IPS-18c (cell line): Measurements from ENCODE around the gene ANKEF1.

ENCODE experiments used
- H3K4me3 ChIP-seq: 2 replicates; pipeline ENCODE4 v1.7.0; 2013; ENCODE audit warnings: low read depth, mild to moderate bottlenecking, low read length, moderate library complexity; ENCODE audit not compliant: insufficient read depth
- H3K9me3 ChIP-seq: one replicate; pipeline ENCODE4 v1.6.1; 2013; ENCODE audit warnings: mild to moderate bottlenecking, low read length, moderate library complexity; ENCODE audit not compliant: control insufficient read depth, insufficient read depth

The ANKEF1 gene

DNA sequence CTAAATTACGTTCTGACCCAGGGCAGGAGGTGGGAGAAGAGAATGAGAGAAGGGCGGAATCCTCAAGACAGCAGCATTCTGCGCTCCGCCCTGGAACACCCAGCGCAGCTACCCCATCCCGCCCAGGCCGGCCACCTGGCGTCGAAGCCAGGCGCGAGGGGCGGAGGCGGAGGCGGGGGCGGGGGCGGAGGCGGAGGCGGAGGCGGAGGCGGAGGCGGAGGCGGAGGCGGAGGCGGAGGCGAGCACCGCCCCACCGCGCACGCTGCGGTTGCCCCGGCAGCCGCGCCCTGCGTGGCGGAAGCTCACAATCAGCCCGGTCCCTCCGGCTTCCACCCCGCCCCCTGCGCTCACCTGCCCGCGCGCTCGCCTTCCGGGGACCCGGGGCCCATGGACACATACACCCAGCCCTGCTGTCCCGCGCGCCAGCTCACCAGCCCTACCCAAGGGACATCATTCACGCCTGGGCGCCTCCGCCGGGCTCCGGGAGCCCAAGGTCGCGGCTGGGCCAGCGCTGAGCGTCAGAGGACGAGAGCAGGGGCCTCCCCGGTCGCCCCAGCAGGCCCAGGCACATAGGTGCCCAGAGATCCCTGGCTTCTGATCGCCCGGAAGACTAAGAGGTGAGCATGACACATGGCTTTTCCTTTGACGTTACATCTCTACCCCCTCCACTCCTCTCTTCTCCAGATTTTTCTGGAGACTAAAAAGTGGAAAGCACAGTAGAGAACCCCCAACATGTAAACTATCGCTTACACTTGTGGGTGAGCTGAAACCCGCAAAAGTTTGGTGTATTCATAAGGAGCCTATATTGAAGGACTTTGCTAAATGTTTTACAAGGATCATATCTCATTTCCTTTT is at the start of gene ANKEF1:
Gene ANKEF1, plus strand, starts transcription at position 271 of the 855 bp plus-strand sequence. CDS start 3,315 bp downstream, outside the sequence.
- H3K9me3 ChIP-seq, result no peaks in the 10 kb centered on the region
- H3K4me3 ChIP-seq, result peak within 1 kb of the TSS; percentile 68

DNA sequence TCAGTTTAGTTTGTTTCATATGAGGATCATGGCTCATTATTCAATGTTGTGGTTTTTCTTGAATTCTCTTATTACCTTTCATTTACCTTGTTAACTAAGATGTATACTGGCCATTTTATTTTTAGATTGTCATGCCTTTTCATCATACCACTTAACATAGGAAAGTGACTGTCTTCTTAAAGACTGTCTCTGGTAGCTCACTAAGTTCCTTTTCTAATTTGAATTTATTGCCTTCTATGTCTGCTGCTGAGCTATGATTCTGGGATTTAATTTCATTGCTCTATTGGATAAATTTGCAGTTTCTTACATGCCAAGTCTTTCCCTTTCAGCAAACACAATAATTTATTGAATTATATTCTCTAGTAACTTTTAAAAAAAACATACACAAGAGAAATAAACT is 49.5 kb upstream of the ANKEF1 start:
- Histone ChIP-seq H3K9me3 (no peaks in the 10 kb centered on the region), H3K4me3 (no peak overlapping the region)

DNA sequence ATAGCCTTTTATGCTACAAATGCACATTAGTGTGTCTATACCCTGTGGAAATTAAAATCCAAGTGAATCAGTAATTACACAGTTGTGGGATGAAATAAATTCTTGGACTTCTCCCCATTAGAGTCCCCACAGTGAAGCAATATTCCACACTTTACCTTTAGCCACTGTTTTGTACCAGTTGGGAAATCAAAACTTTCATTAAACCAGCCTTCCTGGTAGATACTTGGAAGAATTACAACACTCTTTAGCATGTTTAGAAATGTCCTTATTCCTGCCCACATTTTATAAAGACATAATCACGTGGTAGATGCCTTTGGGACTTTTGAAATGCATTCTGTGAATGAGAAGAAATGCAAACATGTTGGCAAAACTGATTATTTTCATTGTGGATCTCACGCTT is 49.0 kb upstream of the ANKEF1 start:
- H3K9me3 ChIP-seq, result no peaks in the 10 kb centered on the region

DNA sequence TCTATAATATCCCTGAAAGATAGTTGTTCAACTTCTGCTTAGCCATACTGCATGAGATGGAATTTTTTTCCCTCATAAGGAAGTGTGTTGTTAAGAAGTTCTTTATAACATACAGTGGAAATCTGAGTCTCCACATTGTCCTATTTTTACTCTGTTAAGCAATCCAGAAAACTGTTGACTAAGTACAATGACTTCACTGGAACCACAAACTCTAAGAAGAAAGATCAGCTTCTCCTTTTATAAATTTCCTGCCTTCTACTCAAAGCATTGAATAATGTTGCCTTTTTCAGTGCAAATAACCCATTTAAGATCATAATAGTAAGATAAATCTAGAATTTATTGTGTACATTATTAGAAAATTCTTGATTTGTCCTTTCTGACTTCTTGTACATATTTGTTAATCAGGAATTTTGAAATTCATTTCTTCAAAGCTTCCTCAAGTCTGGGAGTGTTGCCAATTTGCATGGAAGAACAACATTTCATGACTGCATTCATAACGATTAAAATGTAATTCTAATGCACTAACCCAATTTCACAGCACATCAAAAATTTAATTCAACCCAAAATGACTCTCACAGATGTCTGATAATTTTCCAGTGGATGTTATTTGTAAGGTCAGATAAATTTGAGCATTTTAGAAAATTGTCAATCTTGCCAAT is 45.6 kb upstream of the ANKEF1 start:
- Histone ChIP-seq H3K9me3 (no peaks in the 10 kb centered on the region), H3K4me3 (no peak overlapping the region)

More for the DNA sequence above, 49.0 kb upstream of the ANKEF1 start:
- no peak overlapping the region for H3K4me3 ChIP-seq

DNA sequence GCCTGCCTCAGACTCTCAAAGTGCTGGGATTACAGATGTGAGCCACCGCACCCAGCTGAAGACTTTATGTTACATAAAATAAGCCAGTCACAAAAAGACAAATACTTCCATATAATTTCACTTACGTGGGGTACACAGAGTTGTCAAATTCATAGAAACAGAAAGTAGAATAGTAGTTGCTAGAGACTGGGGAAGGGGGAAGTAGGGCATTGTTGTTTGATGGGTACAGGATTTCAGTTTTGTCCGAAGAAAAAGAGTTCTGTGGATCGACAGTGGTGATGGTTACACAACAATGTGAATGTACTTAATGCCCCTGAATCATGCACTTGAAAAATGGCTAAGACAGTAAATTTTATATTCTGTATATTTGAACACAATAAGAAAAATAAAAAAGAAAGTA is 41.6 kb upstream of the ANKEF1 start:
- no peak overlapping the region for H3K4me3 ChIP-seq
- no peaks in the 10 kb centered on the region for H3K9me3 ChIP-seq

DNA sequence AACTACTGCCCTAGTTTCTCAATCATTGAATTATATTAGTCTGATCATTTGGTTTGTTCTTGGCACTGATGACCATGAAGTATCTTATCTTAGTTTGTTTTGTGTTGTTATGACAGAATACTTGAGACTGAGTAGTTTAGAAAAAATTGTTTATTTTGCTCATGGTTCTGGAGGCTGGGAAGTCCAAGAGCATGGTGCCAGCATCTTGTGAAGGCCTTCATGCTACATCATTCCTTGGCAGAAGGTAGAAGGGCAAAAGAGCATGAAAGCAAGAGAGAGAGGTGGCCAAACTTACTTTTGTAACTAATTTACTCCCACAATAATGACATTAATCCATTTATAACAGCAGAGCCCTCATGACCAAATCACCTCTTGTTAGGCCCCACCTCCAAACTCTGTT is 40.1 kb upstream of the ANKEF1 start:
- Histone ChIP-seq H3K9me3 (no peaks in the 10 kb centered on the region), H3K4me3 (no peak overlapping the region)

DNA sequence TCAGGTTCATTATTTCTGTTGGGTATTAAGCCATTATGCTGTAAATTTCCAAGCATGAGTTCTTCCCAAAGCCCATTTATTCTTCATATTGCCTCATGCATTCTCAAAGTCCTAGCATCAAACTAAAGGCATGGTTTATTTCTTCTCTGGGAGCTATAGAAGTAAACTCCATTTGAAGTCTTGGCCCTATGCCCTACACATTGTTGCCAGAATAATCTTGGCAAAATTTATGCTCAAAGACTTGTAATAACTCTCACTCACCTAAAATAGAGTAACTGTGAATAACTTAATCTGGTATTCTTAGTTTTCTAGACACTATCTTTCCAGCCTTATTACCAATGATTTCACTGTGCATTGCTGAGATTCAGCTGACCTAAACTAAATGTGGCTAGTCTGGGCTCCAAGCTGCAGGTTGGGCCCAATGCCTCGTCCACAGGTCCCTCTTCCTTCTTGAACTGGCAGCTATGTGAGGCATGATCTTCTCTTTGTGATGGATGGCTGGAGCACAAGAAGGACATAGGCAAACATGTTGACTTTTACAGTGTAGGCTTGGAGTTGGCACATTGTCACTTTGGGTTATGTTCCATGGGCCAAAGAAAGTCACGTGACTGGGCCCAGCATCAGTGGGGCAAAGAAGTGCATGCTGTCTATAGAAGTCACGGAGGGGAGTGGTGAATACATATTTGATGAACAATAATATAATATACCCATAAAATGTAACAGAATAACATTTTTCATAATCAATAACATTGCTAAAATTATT is 39.1 kb upstream of the ANKEF1 start:
- H3K9me3 ChIP-seq, result no peaks in the 10 kb centered on the region
- no peak overlapping the region for H3K4me3 ChIP-seq

DNA sequence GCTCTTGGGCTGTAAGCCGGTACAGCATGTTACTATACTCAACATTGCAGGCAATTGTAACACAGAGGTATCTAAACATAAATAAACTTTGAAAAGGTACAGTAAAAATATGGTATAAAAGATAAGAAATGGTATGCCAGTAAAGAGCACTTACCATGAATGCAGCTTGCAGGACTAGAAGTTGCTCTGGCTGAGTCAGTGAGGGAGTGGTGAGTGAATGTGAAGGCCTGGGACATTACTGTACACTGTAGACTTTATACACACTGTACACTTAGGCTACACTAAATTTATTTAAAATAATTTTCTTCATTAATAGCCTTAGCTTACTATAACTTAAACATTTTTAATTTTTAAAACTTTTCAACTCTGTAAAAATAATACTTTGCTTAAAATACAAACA is 37.8 kb upstream of the ANKEF1 start:
- no peaks in the 10 kb centered on the region for H3K9me3 ChIP-seq
- H3K4me3 ChIP-seq, result no peak overlapping the region

DNA sequence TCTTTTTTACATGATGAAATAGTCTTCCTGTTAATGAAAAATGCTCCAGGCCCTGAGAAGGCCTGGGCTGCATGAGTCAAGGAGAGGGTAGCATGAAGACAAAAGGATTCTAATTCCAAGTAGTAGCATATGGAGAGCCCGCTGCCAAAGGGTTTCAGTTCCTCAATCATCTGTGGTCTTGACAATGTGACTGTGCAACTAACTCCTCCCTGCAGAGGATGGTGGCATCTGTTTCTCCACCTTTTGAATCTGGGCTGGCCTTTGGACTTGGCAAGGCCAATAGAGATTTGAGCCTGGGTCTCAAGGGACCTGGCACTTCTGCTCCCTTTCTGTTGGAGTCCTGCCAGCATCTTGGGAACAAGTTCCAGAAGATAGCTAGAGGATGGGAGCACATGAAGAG is 35.1 kb upstream of the ANKEF1 start:
- no peaks in the 10 kb centered on the region for H3K9me3 ChIP-seq

DNA sequence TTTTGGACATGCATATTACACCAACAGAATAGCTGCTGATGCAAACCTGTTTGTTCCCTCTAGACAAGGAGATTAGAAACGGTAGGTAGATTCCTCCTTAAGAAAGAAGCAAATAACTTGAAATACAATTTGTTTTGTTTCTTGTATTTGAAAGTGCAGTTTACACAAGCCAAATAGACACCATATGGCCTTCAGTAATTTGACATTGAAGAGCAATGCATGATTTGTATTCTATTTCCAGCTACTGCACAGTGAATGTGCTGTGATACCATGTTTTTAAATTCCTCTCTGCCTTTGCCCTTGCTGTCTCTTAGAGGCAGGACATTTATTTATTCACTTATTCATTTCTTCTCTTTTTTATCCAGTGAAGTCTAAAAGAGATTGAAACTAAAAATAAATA is 31.9 kb upstream of the ANKEF1 start:
- H3K4me3 ChIP-seq, result no peak overlapping the region
- no peaks in the 10 kb centered on the region for H3K9me3 ChIP-seq

More for the DNA sequence above, 35.1 kb upstream of the ANKEF1 start:
- no peak overlapping the region for H3K4me3 ChIP-seq

DNA sequence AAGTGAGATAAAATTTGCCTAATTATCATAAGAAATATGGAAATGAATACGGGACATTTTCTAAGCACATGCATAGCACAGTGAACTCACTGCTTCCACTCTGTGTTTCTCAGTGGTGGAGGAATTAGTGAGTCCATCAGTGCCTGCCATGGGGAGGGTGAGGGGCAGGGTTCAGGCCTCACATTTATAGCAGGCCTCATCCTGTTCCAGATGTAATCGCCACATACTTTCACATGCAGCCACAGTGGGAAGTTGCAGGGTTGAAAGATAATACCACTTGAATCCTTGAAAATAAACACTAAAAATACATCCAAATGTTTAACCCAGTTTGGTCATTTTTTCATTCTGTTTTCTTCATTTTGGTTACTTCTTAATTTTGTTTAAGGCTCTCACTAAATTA is 29.9 kb upstream of the ANKEF1 start:
- Histone ChIP-seq H3K9me3 (no peaks in the 10 kb centered on the region), H3K4me3 (no peak overlapping the region)

DNA sequence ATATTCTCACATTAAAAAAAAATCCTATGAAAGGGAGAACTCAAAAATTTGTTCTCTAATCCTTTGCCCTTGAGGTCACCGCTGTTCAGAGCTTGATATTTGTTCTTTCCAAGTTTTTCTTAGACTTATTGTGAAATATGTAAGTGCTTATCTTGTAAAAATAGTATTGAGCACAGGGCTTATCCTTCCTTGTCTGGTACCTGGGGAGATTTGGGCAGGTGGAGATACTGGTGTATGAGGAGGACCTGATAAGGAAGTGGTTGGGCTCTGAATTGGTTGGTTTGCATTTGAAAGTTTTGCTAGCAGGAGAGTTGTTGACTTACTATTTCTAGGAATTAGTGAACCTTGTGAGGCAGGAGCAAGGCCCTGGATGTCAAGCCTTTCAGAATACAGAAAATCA is 28.9 kb upstream of the ANKEF1 start:
- Histone ChIP-seq H3K4me3 (no peak overlapping the region), H3K9me3 (no peaks in the 10 kb centered on the region)

DNA sequence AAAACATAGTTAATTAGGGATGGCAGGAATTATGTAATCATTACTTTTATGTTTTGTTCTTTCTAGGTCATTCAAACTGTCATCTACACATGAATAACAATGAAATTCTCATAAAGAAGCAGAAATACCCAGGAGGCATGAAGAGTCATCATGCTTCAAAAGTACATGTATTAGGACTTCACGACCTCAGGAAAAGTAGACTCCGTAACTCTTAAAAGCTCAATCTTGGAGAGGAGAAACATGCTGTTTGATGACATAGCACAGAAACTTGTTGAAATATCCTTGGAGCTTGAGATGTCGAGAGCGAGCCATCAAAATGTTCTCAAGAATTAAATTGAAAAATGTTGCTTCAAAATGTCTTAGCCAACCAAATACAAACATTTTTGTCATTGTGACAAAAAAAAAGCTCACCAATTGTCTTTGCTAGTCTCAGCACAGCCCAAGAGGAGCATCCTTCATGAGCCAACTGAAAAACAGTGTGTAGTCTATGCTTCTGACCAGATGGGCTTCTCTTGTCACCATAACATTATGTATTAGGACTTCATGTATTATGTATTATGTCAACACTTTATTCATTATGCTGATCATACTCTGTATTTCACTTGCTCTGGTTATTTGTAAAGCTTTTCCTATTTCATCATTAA is 28.2 kb upstream of the ANKEF1 start:
- Histone ChIP-seq H3K4me3 (no peak overlapping the region), H3K9me3 (no peaks in the 10 kb centered on the region)

DNA sequence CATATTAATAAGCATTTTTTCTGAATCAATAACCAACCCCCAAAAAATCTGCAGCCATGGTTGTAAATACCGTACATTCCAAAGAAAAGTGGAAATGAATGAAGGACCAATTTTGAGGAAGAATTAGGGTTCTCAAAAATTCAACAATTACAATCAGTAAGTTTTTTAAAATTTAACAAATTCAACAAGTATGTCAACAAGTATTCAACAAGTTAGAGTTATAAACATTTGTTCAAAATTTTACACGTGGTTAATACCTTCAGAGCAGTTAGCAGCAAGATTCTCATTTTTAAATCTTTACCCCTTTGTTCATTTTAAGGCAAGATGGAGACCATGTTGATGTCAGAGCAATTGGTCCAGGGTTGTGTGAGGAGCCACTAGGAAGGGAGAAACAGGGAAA is 27.6 kb upstream of the ANKEF1 start:
- no peak overlapping the region for H3K4me3 ChIP-seq
- no peaks in the 10 kb centered on the region for H3K9me3 ChIP-seq

DNA sequence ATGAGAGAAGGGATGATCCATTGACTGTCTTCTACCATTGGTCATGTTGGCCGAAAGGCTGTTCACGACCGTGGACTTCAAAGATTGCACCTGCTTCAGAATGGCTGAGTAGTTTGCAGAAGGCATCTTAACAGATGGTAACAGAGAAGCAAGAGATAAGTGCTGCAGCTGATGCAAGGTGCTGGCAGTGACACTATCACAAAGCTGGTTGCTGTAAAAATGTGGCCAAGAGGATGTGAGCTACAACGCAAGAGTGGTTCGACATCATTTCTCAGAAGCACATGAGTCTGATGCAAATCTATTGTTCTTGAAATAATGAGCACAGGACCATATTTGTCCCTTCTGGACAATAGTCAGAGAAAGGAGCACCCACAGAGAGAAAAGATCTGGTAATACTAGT is 27.0 kb upstream of the ANKEF1 start:
- H3K9me3 ChIP-seq, result no peaks in the 10 kb centered on the region
- H3K4me3 ChIP-seq, result no peak overlapping the region

DNA sequence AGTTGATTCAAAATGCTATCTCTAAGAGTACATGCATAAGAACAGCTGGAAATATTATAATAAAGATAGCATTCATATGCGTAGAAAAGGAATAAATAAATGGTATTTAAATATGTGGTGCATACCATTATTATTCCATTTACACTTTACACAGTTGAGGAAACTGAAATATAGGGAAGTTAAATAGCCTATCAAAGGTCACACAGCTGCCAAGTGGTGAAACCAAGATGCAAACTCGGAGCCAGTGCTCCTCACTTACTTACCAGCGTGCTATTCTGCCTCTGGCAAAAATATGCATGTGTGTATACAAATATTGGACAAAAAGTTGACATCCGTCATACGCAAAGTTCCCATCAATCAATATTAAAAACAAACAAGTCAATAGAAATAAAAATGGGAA is 22.3 kb upstream of the ANKEF1 start:
- Histone ChIP-seq H3K9me3 (no peaks in the 10 kb centered on the region), H3K4me3 (no peak overlapping the region)

DNA sequence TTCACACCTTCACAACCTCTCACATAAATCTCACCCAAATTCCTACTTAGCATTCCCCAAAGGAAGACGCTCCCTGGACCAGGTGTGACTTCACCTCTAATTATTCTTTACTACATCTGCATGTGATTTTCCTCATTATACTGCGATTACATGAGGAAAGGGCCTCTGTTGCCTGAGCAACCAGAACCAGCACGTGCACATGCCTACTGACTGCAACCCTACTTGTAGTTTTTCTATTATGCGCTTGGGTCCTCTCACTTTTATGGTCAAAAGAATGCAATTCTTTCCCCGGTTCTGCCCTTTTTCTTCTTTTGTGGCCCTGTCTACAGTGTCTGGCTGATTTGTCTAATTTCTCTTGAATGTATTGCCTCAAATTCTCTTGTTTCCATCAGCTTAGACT is 20.4 kb upstream of the ANKEF1 start:
- Histone ChIP-seq H3K9me3 (no peaks in the 10 kb centered on the region), H3K4me3 (no peak overlapping the region)
